ENCODE results near the gene ZGPAT. TPM values are rescaled to one million over a fixed set of nuclear protein-coding genes. Genes with fewer than 3 reads are reported as not detected.

The ZGPAT gene
- total RNA-seq, 1 experiment from 2014 or later = 48.4 TPM

- intact Hi-C loops (cut with micrococcal nuclease; ENCODE audit: unreplicated experiment) = no loop called here
- Mint-ChIP-seq H3K27ac (ENCODE audit: unreplicated experiment) (no peak overlapping the region), H3K4me1 (ENCODE audit: low read depth, unreplicated experiment) (peaks cover 27% of the 10 kb centered on the region), H3K9me3 (ENCODE audit: low read depth, unreplicated experiment) (no peaks in the 10 kb centered on the region), H3K36me3 (ENCODE audit: insufficient read depth, unreplicated experiment) (peaks cover 39% of the 10 kb centered on the region), H3K4me3 (ENCODE audit: low read depth, unreplicated experiment) (no peak overlapping the region), H3K27me3 (ENCODE audit: unreplicated experiment) (no peaks in the 10 kb centered on the region)
- BruUV-seq (replicated peaks) = no TSS peak
- CTCF ChIA-PET = no interaction called here
- TF ChIP-seq, protein P1, sequence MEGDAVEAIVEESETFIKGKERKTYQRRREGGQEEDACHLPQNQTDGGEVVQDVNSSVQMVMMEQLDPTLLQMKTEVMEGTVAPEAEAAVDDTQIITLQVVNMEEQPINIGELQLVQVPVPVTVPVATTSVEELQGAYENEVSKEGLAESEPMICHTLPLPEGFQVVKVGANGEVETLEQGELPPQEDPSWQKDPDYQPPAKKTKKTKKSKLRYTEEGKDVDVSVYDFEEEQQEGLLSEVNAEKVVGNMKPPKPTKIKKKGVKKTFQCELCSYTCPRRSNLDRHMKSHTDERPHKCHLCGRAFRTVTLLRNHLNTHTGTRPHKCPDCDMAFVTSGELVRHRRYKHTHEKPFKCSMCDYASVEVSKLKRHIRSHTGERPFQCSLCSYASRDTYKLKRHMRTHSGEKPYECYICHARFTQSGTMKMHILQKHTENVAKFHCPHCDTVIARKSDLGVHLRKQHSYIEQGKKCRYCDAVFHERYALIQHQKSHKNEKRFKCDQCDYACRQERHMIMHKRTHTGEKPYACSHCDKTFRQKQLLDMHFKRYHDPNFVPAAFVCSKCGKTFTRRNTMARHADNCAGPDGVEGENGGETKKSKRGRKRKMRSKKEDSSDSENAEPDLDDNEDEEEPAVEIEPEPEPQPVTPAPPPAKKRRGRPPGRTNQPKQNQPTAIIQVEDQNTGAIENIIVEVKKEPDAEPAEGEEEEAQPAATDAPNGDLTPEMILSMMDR (IDR thresholded peaks at IDR 0.05; ENCODE audit: unreplicated experiment) = no peak
- DNase-seq = no peak
These were observed 47.2 kb upstream of the ZGPAT start for GRCh38 chr20:63660622-63661021.

GRCh38 chr20:63661108-63661507 lies 46.7 kb upstream of the ZGPAT start:
- no peak overlapping the region for H3K27ac Mint-ChIP-seq (ENCODE audit: unreplicated experiment)
- H3K36me3 Mint-ChIP-seq (ENCODE audit: insufficient read depth, unreplicated experiment) = peaks cover 40% of the 10 kb centered on the region
- H3K27me3 Mint-ChIP-seq (ENCODE audit: unreplicated experiment) = no peaks in the 10 kb centered on the region
- no TSS peak for BruUV-seq (replicated peaks)
- intact Hi-C loops (cut with micrococcal nuclease; ENCODE audit: unreplicated experiment) = no loop called here
- no peak for DNase-seq
- CTCF ChIA-PET = no interaction called here
- TF ChIP-seq, protein P1 (IDR thresholded peaks at IDR 0.05; ENCODE audit: unreplicated experiment) = no peak
- peaks cover 27% of the 10 kb centered on the region for H3K4me1 Mint-ChIP-seq (ENCODE audit: low read depth, unreplicated experiment)
- no peak overlapping the region for H3K4me3 Mint-ChIP-seq (ENCODE audit: low read depth, unreplicated experiment)
- H3K9me3 Mint-ChIP-seq (ENCODE audit: low read depth, unreplicated experiment) = no peaks in the 10 kb centered on the region

DNA sequence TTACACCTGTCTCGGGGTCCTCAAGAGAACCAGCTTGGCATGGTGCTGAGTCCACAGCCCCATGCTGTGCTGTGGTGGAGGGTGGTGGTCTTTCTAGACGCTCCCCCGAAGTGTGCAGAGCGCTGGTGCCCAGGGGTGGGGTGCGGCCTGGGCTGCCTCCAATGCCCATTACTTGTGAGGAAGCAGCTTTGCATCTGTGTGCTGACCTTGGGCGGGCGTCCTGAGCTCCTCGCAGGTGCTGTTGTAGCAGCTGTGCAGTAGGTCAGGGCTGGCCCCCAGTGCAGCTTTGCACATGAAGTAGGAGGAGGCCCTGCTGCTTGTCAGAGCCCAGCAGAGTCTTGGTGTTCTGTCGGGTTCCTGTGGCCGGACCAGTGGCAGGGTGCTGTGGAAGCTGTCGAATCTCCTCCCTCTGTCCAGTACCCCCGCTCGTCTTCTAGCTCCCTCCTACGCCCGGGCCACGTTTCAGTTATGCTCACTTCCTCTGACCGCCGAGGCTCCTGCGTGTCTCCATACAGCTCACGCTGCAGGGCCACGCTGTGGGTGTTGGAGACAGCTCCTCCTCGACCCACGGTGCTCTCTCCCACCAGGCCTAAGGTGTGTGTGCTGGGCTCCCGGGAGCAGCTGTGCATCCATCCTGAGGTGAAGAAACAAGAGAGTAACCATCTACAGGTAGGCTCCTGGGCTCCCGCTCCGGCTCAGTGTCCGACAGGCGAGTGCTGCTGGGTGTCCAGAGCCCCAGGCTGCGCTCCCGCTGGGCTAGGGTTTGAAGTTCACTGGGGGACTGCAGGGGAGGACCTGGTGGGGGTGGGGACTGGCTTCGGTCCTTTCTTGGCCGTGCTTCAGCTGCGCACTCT lies 45.7 kb upstream of the ZGPAT start:
- no peaks in the 10 kb centered on the region for H3K9me3 Mint-ChIP-seq (ENCODE audit: low read depth, unreplicated experiment)
- no peak overlapping the region for H3K27ac Mint-ChIP-seq (ENCODE audit: unreplicated experiment)
- CTCF ChIA-PET = interaction anchor here (1.3 kb wide), 1 partner anchor 20 kb away, joined by 3 read pairs; no protein-coding TSS in a partner anchor
- intact Hi-C loops (cut with micrococcal nuclease; ENCODE audit: unreplicated experiment) = no loop called here
- BruUV-seq (replicated peaks) = no TSS peak
- peaks cover 51% of the 10 kb centered on the region for H3K36me3 Mint-ChIP-seq (ENCODE audit: insufficient read depth, unreplicated experiment)
- peaks cover 27% of the 10 kb centered on the region for H3K4me1 Mint-ChIP-seq (ENCODE audit: low read depth, unreplicated experiment)
- H3K4me3 Mint-ChIP-seq (ENCODE audit: low read depth, unreplicated experiment) = no peak overlapping the region
- DNase-seq = no peak
- TF ChIP-seq, protein P1 (IDR thresholded peaks at IDR 0.05; ENCODE audit: unreplicated experiment) = no peak
- no peaks in the 10 kb centered on the region for H3K27me3 Mint-ChIP-seq (ENCODE audit: unreplicated experiment)

- intact Hi-C loops (cut with micrococcal nuclease; ENCODE audit: unreplicated experiment) = no loop called here
- H3K4me3 Mint-ChIP-seq (ENCODE audit: low read depth, unreplicated experiment) = no peak overlapping the region
- CTCF ChIA-PET = interaction anchor here (0.5 to 1.3 kb wide), 2 partner anchors 21 to 39 kb away, joined by 3 to 5 read pairs; no protein-coding TSS in a partner anchor
- no peaks in the 10 kb centered on the region for H3K27me3 Mint-ChIP-seq (ENCODE audit: unreplicated experiment)
- peaks cover 46% of the 10 kb centered on the region for H3K36me3 Mint-ChIP-seq (ENCODE audit: insufficient read depth, unreplicated experiment)
- peaks cover 24% of the 10 kb centered on the region for H3K4me1 Mint-ChIP-seq (ENCODE audit: low read depth, unreplicated experiment)
- no TSS peak for BruUV-seq (replicated peaks)
- DNase-seq = no peak
- no peaks in the 10 kb centered on the region for H3K9me3 Mint-ChIP-seq (ENCODE audit: low read depth, unreplicated experiment)
- H3K27ac Mint-ChIP-seq (ENCODE audit: unreplicated experiment) = no peak overlapping the region
- TF ChIP-seq, protein P1 (IDR thresholded peaks at IDR 0.05; ENCODE audit: unreplicated experiment) = no peak
These were observed 45.0 kb upstream of the ZGPAT start for GRCh38 chr20:63662813-63663189.
